Keratinocyte (primary cell): ENCODE data around the gene FRMD1.
A peak's percentile ranks its signal among the peaks of the same experiment; 100 is the strongest.

Experiments
- EZH2 ChIP-seq: IDR thresholded peaks from one replicate; pipeline ENCODE4 v1.6.1; 2012; ENCODE audit warnings: inconsistent platforms, mild to moderate bottlenecking, low read length, moderate library complexity
- TF ChIP-seq, protein P1 (sequence below), 3 experiments: IDR thresholded peaks in 1 of 3; conservative IDR thresholded peaks in 1 of 3; optimal IDR thresholded peaks in 1 of 3; 2 replicates in 2 of 3; 3 replicates in 1 of 3; pipeline versions ENCODE3 to v1.5.1; 2011; ENCODE audit warnings: low read length in 3 of 3, mild to moderate bottlenecking in 3 of 3, moderate library complexity in 2 of 3, control low read depth in 1 of 3, inconsistent platforms in 1 of 3; ENCODE audit not compliant: insufficient read depth in 2 of 3; ENCODE audit errors: extremely low read depth in 1 of 3

DNA sequence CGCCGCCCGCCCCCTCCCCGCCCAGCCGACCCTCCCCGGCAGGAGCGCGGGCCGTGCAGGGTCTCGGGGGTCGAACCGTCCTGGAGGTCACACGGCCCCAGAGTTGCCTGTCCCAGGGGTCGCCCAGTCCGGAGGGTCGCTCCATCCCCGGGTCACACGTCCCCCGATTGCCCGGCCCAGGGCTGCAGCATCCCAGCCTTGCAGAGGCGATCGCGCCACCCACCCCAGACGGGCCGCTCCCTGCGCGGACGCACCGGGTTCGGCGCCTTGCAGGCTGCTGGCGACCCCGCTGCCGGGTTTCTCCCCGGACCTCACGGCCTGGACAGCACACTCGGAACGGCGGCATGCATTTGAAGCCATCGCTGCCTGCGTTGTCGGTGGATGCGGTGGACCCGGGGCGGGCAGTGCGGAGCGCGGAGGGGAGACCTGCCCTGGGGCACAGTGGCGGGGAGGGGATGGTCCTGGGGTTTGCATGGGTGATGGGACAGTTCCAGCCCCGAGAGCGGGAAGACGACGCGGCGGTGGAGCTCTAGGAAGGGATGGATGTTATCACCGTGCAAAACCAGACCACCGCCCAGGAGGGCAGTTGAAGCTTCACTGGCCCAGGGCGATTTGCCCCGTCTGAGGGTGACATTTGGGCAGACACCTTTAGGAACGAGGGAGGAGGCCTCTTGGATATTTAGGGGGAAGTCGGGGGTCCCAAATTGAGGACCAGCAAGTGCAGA, 22.7 kb upstream of the FRMD1 start:
- TF ChIP-seq, protein P1, sequence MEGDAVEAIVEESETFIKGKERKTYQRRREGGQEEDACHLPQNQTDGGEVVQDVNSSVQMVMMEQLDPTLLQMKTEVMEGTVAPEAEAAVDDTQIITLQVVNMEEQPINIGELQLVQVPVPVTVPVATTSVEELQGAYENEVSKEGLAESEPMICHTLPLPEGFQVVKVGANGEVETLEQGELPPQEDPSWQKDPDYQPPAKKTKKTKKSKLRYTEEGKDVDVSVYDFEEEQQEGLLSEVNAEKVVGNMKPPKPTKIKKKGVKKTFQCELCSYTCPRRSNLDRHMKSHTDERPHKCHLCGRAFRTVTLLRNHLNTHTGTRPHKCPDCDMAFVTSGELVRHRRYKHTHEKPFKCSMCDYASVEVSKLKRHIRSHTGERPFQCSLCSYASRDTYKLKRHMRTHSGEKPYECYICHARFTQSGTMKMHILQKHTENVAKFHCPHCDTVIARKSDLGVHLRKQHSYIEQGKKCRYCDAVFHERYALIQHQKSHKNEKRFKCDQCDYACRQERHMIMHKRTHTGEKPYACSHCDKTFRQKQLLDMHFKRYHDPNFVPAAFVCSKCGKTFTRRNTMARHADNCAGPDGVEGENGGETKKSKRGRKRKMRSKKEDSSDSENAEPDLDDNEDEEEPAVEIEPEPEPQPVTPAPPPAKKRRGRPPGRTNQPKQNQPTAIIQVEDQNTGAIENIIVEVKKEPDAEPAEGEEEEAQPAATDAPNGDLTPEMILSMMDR (optimal IDR thresholded peaks at IDR 0.05 in 1 of 3, IDR thresholded peaks at IDR 0.05 in 1 of 3, conservative IDR thresholded peaks at IDR 0.05 in 1 of 3; ENCODE audit: extremely low read depth in 1 of 3, insufficient read depth in 2 of 3, low read length in 3 of 3), result no peak
- peak; percentile 89 for TF ChIP-seq EZH2
